PC-3 (cell line): ENCODE results near the gene BMF. TPM values are rescaled to one million over a fixed set of nuclear protein-coding genes. Genes with fewer than 3 reads are reported as not detected.

Experiments used
- ATAC-seq: fragments of 200-7000 bp; cut with Tn5 transposase; 2 replicates; pipeline ENCODE4 v1.9.1; 2020; ENCODE audit warnings: mild to moderate bottlenecking, moderate library complexity
- Bru-seq: library from RNA; stranded (reverse); fragments of 400-500 nt; gene quantifications from one replicate; lab custom pipeline; 2021; lab: Mats Ljungman, UMichigan
- BruChase-seq, 2 experiments: library from RNA; stranded (reverse); fragments of 400-500 nt; gene quantifications; one replicate each; lab custom pipeline; 2021; lab: Mats Ljungman, UMichigan
- BruUV-seq: library from RNA; stranded (reverse); fragments of 400-500 nt; replicated peaks from 2 replicates; lab custom pipeline; 2021; lab: Mats Ljungman, UMichigan
- CTCF ChIA-PET: fragments of 300-600 bp; sonication (Branson Sonifier 250); formaldehyde crosslinking; loops from one replicate; lab custom pipeline; 2022; ENCODE audit warnings: antibody characterized with exemption; lab: Charles Lee
- POLR2A ChIA-PET: fragments of 300-600 bp; sonication (Branson Sonifier 250); formaldehyde crosslinking; loops from one replicate; lab custom pipeline; 2022; ENCODE audit warnings: antibody characterized with exemption; ENCODE audit not compliant: unreplicated experiment; lab: Charles Lee
- DNase-seq: peaks from one replicate; pipeline ENCODE4 v3.0.0-alpha.2; 2015
- H2AFZ ChIP-seq: fragments of 300-600 bp; sonication (generic); 2 replicates; pipeline ENCODE4 v1.6.0; 2016; ENCODE audit warnings: antibody characterized with exemption, low read length
- H3F3A ChIP-seq: fragments of 300-600 bp; sonication (generic); one replicate; pipeline ENCODE4 v1.6.0; 2017; ENCODE audit warnings: antibody characterized with exemption, low read length, control low read depth, mild to moderate bottlenecking; ENCODE audit not compliant: unreplicated experiment
- H3K27ac ChIP-seq: fragments of 300-600 bp; sonication (generic); 2 replicates; pipeline ENCODE4 v1.5.1; 2016; ENCODE audit warnings: mild to moderate bottlenecking, low read length
- H3K27me3 ChIP-seq: fragments of 300-600 bp; sonication (generic); 2 replicates; pipeline ENCODE4 v1.6.1; 2016; ENCODE audit warnings: low read length, mixed read lengths
- H3K36me3 ChIP-seq: fragments of 300-600 bp; sonication (generic); 2 replicates; pipeline ENCODE4 v1.6.1; 2016; ENCODE audit warnings: low read depth, mixed run types, low read length, mixed read lengths
- H3K4me1 ChIP-seq: fragments of 300-600 bp; sonication (generic); 2 replicates; pipeline ENCODE4 v1.5.1; 2016; ENCODE audit warnings: low read length; ENCODE audit not compliant: insufficient read depth
- H3K4me2 ChIP-seq: fragments of 300-600 bp; sonication (generic); 2 replicates; pipeline ENCODE4 v1.6.0; 2016; ENCODE audit warnings: low read length
- H3K4me3 ChIP-seq: fragments of 300-600 bp; sonication (generic); 2 replicates; pipeline ENCODE4 v1.5.1; 2016; ENCODE audit warnings: mild to moderate bottlenecking, low read length, mixed read lengths
- H3K79me2 ChIP-seq: fragments of 300-600 bp; sonication (generic); 2 replicates; pipeline ENCODE4 v1.6.1; 2017; ENCODE audit warnings: low read length, mixed read lengths
- H3K9ac ChIP-seq: fragments of 300-600 bp; sonication (generic); 2 replicates; pipeline ENCODE4 v1.6.0; 2016; ENCODE audit warnings: mild to moderate bottlenecking, low read length
- H3K9me2 ChIP-seq: fragments of 300-600 bp; sonication (generic); replicated peaks from 2 replicates; pipeline ENCODE4 v1.6.1; 2016; ENCODE audit warnings: mixed run types, low read length, mixed read lengths
- H3K9me3 ChIP-seq: fragments of 300-600 bp; sonication (generic); 2 replicates; pipeline ENCODE4 v1.6.1; 2016; ENCODE audit warnings: low read length, mixed read lengths
- H4K20me1 ChIP-seq: fragments of 300-600 bp; sonication (generic); 2 replicates; pipeline ENCODE4 v1.6.1; 2016; ENCODE audit warnings: low read length, mixed read lengths
- CTCF ChIP-seq: fragments of 300-600 bp; sonication (generic); conservative IDR thresholded peaks from 2 replicates; pipeline ENCODE4 v1.5.1; 2017; ENCODE audit warnings: antibody characterized with exemption, low read depth, mild to moderate bottlenecking, low read length
- EZH2 ChIP-seq: fragments of 300-600 bp; sonication (generic); IDR thresholded peaks from one replicate; pipeline ENCODE4 v1.6.1; 2017; ENCODE audit warnings: antibody characterized with exemption, mild to moderate bottlenecking, low read length; ENCODE audit not compliant: unreplicated experiment
- EZH2phosphoT487 ChIP-seq: fragments of 300-600 bp; sonication (generic); IDR thresholded peaks from 2 replicates; pipeline ENCODE4 v1.6.1; 2018; ENCODE audit warnings: mild to moderate bottlenecking, antibody characterized with exemption, low read length, borderline replicate concordance
- intact Hi-C: fragments of 100-400 bp; cut with micrococcal nuclease; formaldehyde crosslinking; loops from 2 replicates; pipeline ENCODE4 v1.9.0; 2023
- long read RNA-seq: library from polyadenylated mRNA; unstranded; transcript quantifications from one replicate; pipeline ENCODE4 v2.0.0, GENCODE V29; 2021; ENCODE audit not compliant: unreplicated experiment
- total RNA-seq: library from RNA; depleted of rRNA; stranded (reverse); fragments of >200 nt; gene quantifications from 2 replicates; pipeline ENCODE4 v1.2.3, GENCODE V29; 2014; rRNA removed

BMF gene
- total RNA-seq, result 0.95 and 5.2 TPM in 2 replicates
- percentile 51 among the genes with signal in this experiment for Bru-seq, nascent RNA
- percentile 43 among the genes with signal in this experiment for BruChase-seq, experiment 1, labeled RNA remaining after a 6-hour chase
- percentile 75 among the genes with signal in this experiment for BruChase-seq, experiment 2, labeled RNA remaining after a 2-hour chase
- long read RNA-seq, full-length matches to known transcripts, result 4 of 14 reads
- long read RNA-seq, partial matches to known transcripts, result 2 of 14 reads
- long read RNA-seq, other reads (novel, unspliced or antisense), result 8 of 14 reads

- intact Hi-C loops, result loop anchor here (1.0 to 5.0 kb wide), 7 partner anchors 42 to 322 kb away; partner anchors contain the start of gene BUB1B
- Histone ChIP-seq H3K36me3 (no peaks in the 10 kb centered on the region), H3K27ac (peak within 1 kb of the TSS; percentile 50)
Measured at GRCh38 chr15:40108855-40109735, at the start of gene BMF. Gene BMF (minus strand): TSS chr15:40108879. CDS start chr15:40106086, 2,793 bp downstream.

GRCh38 chr15:40157778-40158447, 49.2 kb upstream of the BMF start:
- Histone ChIP-seq H3K9ac (no peak overlapping the region), H3F3A (no peaks in the 10 kb centered on the region), H3K27me3 (no peaks in the 10 kb centered on the region), H3K4me3 (no peak overlapping the region), H3K4me2 (no peak overlapping the region), H2AFZ (no peak overlapping the region), H3K9me3 (no peaks in the 10 kb centered on the region), H3K9me2 (no peaks in the 10 kb centered on the region), H4K20me1 (peaks cover 8% of the 10 kb centered on the region; the same call in 1 of the 2 replicates), H3K36me3 (no peaks in the 10 kb centered on the region), H3K4me1 (peaks cover 31% of the 10 kb centered on the region), H3K27ac (no peak overlapping the region), H3K79me2 (peaks cover 21% of the 10 kb centered on the region)
- intact Hi-C loops, result no loop called here
- no peak for ATAC-seq
- BruUV-seq, result no TSS peak
- ChIA-PET CTCF (no interaction called here), POLR2A (no interaction called here)
- TF ChIP-seq EZH2, result no peak
- no peak for DNase-seq

More at GRCh38 chr15:40108855-40109735, at the start of gene BMF:
- H3K27me3 ChIP-seq, result no peaks in the 10 kb centered on the region
- H4K20me1 ChIP-seq, result no peaks in the 10 kb centered on the region
- peak; percentile 100 for DNase-seq
- no peaks in the 10 kb centered on the region for H3K9me2 ChIP-seq
- ChIA-PET CTCF (interaction anchor here (0.5 to 1.4 kb wide), 4 partner anchors 9 to 64 kb away, joined by 3 to 8 read pairs (median 5); no protein-coding TSS in a partner anchor), POLR2A (no interaction called here)
- H3K9me3 ChIP-seq, result no peaks in the 10 kb centered on the region
- no peaks in the 10 kb centered on the region for H3K79me2 ChIP-seq
- H3K4me2 ChIP-seq, result peak within 1 kb of the TSS; percentile 99
- H3K4me1 ChIP-seq, result peaks cover 48% of the 10 kb centered on the region
- H3K4me3 ChIP-seq, result peak within 1 kb of the TSS; percentile 82
- peaks cover 8% of the 10 kb centered on the region for H3F3A ChIP-seq
- peak within 1 kb of the TSS; percentile 64 for H3K9ac ChIP-seq
- peak within 1 kb of the TSS; percentile 83 for H2AFZ ChIP-seq
- peak; percentile 75 for ATAC-seq
- BruUV-seq, result no TSS peak
- TF ChIP-seq CTCF, result peak; percentile 68
- no peak for TF ChIP-seq EZH2phosphoT487
